ENCODE results near the gene ATXN7L3B. TPM values are rescaled to one million over a fixed set of nuclear protein-coding genes. Genes with fewer than 3 reads are reported as not detected.
"Not testable (repeated sequence)": the region's sequence is repeated elsewhere in the genome, so short reads cannot be mapped to it uniquely, and the experiment has no call there.

ATXN7L3B gene
- total RNA-seq, 2 donors from 2014 or later = 57.1 to 71.7 TPM

DNA sequence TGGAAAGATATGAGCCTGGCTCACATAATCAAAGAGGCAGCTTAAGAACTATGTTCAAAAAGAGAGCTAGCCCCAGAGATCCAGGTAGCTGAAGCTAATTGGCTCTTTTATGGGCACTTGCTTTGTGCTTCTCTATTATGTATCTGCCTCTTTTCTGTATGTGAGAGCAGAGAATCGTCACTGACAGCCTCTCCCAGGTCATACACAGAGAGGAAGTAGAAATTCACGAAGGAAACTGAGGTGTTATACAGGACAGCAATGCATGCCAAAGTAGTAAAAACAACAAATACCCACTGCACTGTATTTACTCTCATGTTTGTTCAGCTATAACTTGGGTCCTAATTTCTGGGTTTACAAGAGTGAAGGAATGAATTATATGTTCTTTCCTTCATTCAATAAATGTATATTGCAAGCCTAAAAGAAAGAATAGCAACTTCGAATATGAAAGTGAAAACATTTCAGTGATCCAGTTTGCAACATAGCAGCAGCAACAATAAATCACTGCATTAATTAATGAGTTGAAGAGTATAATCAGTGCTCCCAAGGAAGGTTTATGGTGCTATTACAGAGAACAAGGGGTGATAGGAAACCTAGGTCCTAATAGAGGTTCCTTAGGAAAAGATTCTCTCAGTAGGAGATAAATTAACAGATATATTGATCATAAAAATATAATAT lies 47.1 kb upstream of the ATXN7L3B start:
- H3K9me3 ChIP-seq (ENCODE audit: control insufficient read depth, low read length) = no peaks in the 10 kb centered on the region
- TF ChIP-seq, protein P1, sequence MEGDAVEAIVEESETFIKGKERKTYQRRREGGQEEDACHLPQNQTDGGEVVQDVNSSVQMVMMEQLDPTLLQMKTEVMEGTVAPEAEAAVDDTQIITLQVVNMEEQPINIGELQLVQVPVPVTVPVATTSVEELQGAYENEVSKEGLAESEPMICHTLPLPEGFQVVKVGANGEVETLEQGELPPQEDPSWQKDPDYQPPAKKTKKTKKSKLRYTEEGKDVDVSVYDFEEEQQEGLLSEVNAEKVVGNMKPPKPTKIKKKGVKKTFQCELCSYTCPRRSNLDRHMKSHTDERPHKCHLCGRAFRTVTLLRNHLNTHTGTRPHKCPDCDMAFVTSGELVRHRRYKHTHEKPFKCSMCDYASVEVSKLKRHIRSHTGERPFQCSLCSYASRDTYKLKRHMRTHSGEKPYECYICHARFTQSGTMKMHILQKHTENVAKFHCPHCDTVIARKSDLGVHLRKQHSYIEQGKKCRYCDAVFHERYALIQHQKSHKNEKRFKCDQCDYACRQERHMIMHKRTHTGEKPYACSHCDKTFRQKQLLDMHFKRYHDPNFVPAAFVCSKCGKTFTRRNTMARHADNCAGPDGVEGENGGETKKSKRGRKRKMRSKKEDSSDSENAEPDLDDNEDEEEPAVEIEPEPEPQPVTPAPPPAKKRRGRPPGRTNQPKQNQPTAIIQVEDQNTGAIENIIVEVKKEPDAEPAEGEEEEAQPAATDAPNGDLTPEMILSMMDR (conservative IDR thresholded peaks at IDR 0.05) = no peak
- H3K4me1 Mint-ChIP-seq = peaks cover 8% of the 10 kb centered on the region
- DNase-seq = no peak
- H3K27ac Mint-ChIP-seq = no peak overlapping the region
- no peaks in the 10 kb centered on the region for H3K4me1 ChIP-seq (ENCODE audit: control insufficient read depth, insufficient read depth, low read length)
- 82% methylated on average over 3 of the region's 3 CpGs; no CpG with 5 or more reads in 1 of the 2 experiments for WGBS, 2 experiments (ENCODE audit: insufficient coverage in 1 of 2, insufficient read length in 1 of 2)
- H3K27ac ChIP-seq (ENCODE audit: low read depth, low read length) = no peak overlapping the region
- H3K27me3 ChIP-seq (ENCODE audit: control insufficient read depth, insufficient read depth, low read length, poor library complexity, severe bottlenecking) = no peaks in the 10 kb centered on the region
- H3K9me3 Mint-ChIP-seq = no peaks in the 10 kb centered on the region
- no peak overlapping the region for H3K9ac ChIP-seq (ENCODE audit: extremely low read depth, low read length, poor library complexity, severe bottlenecking)
- H3K36me3 ChIP-seq (ENCODE audit: control insufficient read depth, insufficient read depth, low read length) = no peaks in the 10 kb centered on the region
- no peaks in the 10 kb centered on the region for H3K36me3 Mint-ChIP-seq (ENCODE audit: low read depth)
- H3K4me3 Mint-ChIP-seq = no peak overlapping the region
- no peaks in the 10 kb centered on the region for H3K27me3 Mint-ChIP-seq (ENCODE audit: insufficient read depth)
- H3K4me3 ChIP-seq (ENCODE audit: low read length) = no peak overlapping the region

DNA sequence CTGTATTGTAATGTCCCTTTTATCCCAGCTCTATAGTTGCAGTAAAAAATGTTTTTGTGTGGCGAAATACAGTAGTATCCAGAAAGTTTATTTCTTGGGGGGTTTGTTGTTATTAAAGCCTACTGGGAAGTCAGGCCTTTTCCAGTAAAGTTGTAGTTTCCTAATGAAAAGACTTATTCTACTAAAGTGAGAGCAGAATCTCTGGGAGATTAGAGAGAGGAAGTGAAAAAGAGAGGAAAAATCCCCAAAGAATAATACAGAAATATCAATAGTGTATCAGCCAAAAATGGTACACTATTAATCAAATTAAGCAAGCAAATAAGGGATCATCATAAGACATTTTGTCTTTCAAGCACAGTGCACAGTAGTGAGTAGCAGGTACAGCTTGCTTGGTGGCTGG lies 46.3 kb upstream of the ATXN7L3B start:
- H3K27ac Mint-ChIP-seq = no peak overlapping the region
- no peak overlapping the region for H3K4me3 ChIP-seq (ENCODE audit: low read length)
- peaks cover 8% of the 10 kb centered on the region for H3K4me1 Mint-ChIP-seq
- WGBS, 2 experiments (ENCODE audit: insufficient coverage in 1 of 2, insufficient read length in 1 of 2) = 25 to 60% methylated on average over 1 of the region's 1 CpG
- H3K27me3 Mint-ChIP-seq (ENCODE audit: insufficient read depth) = no peaks in the 10 kb centered on the region
- no peak overlapping the region for H3K4me3 Mint-ChIP-seq
- H3K27me3 ChIP-seq (ENCODE audit: control insufficient read depth, insufficient read depth, low read length, poor library complexity, severe bottlenecking) = no peaks in the 10 kb centered on the region
- H3K36me3 ChIP-seq (ENCODE audit: control insufficient read depth, insufficient read depth, low read length) = no peaks in the 10 kb centered on the region
- no peak overlapping the region for H3K9ac ChIP-seq (ENCODE audit: extremely low read depth, low read length, poor library complexity, severe bottlenecking)
- TF ChIP-seq, protein P1 (conservative IDR thresholded peaks at IDR 0.05) = no peak
- H3K27ac ChIP-seq (ENCODE audit: low read depth, low read length) = no peak overlapping the region
- no peak for DNase-seq
- no peaks in the 10 kb centered on the region for H3K4me1 ChIP-seq (ENCODE audit: control insufficient read depth, insufficient read depth, low read length)
- H3K9me3 Mint-ChIP-seq = no peaks in the 10 kb centered on the region
- H3K9me3 ChIP-seq (ENCODE audit: control insufficient read depth, low read length) = no peaks in the 10 kb centered on the region
- H3K36me3 Mint-ChIP-seq (ENCODE audit: low read depth) = no peaks in the 10 kb centered on the region

DNA sequence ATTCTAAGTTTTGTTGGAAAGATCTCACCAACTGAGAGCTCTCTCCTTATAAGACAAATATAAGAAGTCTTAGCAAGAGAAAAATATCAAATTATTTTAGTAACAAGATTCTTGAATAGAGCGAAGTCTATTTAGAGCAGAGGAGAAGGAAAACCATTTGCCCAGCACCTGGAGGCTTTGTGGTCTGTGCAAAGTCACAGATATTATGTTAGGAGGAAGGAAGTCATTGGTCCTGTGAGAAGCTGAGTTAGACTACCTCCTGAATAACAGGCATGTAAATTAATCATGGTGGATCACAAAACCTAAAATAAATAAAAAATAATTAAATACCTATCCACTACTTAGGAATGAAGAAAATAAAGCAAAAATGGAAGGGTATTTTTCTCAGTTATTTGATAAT lies 38.4 kb upstream of the ATXN7L3B start:
- Histone ChIP-seq H3K9ac (ENCODE audit: extremely low read depth, low read length, poor library complexity, severe bottlenecking) (no peak overlapping the region), H3K4me1 (ENCODE audit: control insufficient read depth, insufficient read depth, low read length) (no peaks in the 10 kb centered on the region), H3K4me3 (ENCODE audit: low read length) (no peak overlapping the region), H3K27me3 (ENCODE audit: control insufficient read depth, insufficient read depth, low read length, poor library complexity, severe bottlenecking) (no peaks in the 10 kb centered on the region), H3K9me3 (ENCODE audit: control insufficient read depth, low read length) (no peaks in the 10 kb centered on the region), H3K36me3 (ENCODE audit: control insufficient read depth, insufficient read depth, low read length) (no peaks in the 10 kb centered on the region), H3K27ac (ENCODE audit: low read depth, low read length) (no peak overlapping the region)
- no peak overlapping the region for H3K4me3 Mint-ChIP-seq
- H3K27me3 Mint-ChIP-seq (ENCODE audit: insufficient read depth) = no peaks in the 10 kb centered on the region
- H3K9me3 Mint-ChIP-seq = peaks cover 3% of the 10 kb centered on the region
- WGBS, 2 experiments (ENCODE audit: insufficient coverage in 1 of 2, insufficient read length in 1 of 2) = 94% methylated on average over 1 of the region's 1 CpG; no CpG with 5 or more reads in 1 of the 2 experiments
- H3K36me3 Mint-ChIP-seq (ENCODE audit: low read depth) = peaks cover 3% of the 10 kb centered on the region
- H3K27ac Mint-ChIP-seq = no peak overlapping the region
- DNase-seq = no peak
- H3K4me1 Mint-ChIP-seq = no peaks in the 10 kb centered on the region
- TF ChIP-seq, protein P1 (conservative IDR thresholded peaks at IDR 0.05) = no peak

DNA sequence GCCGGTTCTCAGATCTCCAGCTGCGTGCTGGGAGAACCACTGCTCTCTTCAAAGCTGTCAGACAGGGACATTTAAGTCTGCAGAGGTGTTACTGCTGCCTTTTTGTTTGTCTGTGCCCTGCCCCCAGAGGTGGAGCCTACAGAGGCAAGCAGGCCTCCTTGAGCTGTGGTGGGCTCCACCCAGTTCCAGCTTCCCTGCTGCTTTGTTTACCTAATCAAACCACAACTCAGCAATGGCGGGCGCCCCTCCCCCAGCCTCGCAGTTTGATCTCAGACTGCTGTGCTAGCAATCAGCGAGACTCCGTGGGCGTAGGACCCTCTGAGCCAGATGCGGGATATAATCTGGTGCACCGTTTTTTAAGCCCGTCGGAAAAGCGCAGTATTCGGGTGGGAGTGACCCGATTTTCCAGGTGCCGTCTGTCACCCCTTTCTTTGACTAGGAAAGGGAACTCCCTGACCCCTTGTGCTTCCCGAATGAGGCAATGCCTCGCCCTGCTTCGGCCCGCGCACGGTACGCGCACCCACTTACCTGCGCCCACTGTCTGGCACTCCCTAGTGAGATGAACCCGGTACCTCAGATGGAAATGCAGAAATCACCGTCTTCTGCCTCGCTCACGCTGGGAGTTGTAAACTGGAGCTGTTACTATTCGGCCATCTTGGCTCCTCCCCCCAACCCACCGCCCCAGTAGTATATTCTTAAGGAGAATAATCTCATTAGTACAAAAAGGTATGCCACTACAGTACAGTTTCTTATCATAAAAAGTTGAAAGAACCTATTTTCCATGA lies 28.6 kb upstream of the ATXN7L3B start:
- H3K4me1 ChIP-seq (ENCODE audit: control insufficient read depth, insufficient read depth, low read length); H3K9ac ChIP-seq (ENCODE audit: extremely low read depth, low read length, poor library complexity, severe bottlenecking); H3K4me1 Mint-ChIP-seq; H3K36me3 Mint-ChIP-seq (ENCODE audit: low read depth); H3K9me3 ChIP-seq (ENCODE audit: control insufficient read depth, low read length); H3K27ac ChIP-seq (ENCODE audit: low read depth, low read length); H3K36me3 ChIP-seq (ENCODE audit: control insufficient read depth, insufficient read depth, low read length); H3K4me3 ChIP-seq (ENCODE audit: low read length); H3K27me3 Mint-ChIP-seq (ENCODE audit: insufficient read depth); H3K27me3 ChIP-seq (ENCODE audit: control insufficient read depth, insufficient read depth, low read length, poor library complexity, severe bottlenecking): not testable (repeated sequence)
- peak; percentile 88 for DNase-seq
- Mint-ChIP-seq H3K27ac (peak overlapping the region; percentile 96), H3K4me3 (peak overlapping the region; percentile 67), H3K9me3 (peaks cover 14% of the 10 kb centered on the region)
- 81 to 92% methylated on average over 11 to 23 of the region's 31 CpGs for WGBS, 2 experiments (ENCODE audit: insufficient coverage in 1 of 2, insufficient read length in 1 of 2)
